HCT116 (cell line): ENCODE measurements around the gene CORO7. TPM values are rescaled to one million over a fixed set of nuclear protein-coding genes. Genes with fewer than 3 reads are reported as not detected.

Source experiments
- ATAC-seq: fragments of 200-7000 bp; cut with Tn5 transposase; 2 replicates; pipeline ENCODE4 v1.9.1; 2020; ENCODE audit warnings: mild to moderate bottlenecking, moderate library complexity
- BruUV-seq: library from RNA; stranded (reverse); fragments of 400-500 nt; replicated peaks from 2 replicates; lab custom pipeline; 2021; lab: Mats Ljungman, UMichigan
- CTCF ChIA-PET: fragments of 300-600 bp; sonication (Branson Sonifier 250); formaldehyde crosslinking; loops from one replicate; lab custom pipeline; 2021; ENCODE audit warnings: antibody characterized with exemption; lab: Charles Lee
- POLR2A ChIA-PET: fragments of 300-600, 350-600 bp; sonication (Branson Sonifier 250); formaldehyde crosslinking; loops from one replicate; lab custom pipeline; 2021; ENCODE audit warnings: antibody characterized with exemption; lab: Charles Lee
- RAD21 ChIA-PET, 2 experiments: fragments of 300-600 bp; sonication (Branson Sonifier 250); formaldehyde crosslinking; loops; one replicate each; lab custom pipeline; 2023; ENCODE audit warnings: low total read pairs in 2 of 2; ENCODE audit not compliant: uncharacterized antibody in 2 of 2, unreplicated experiment in 2 of 2, low non-redundant PET in 1 of 2; lab: Charles Lee
- DNase-seq: peaks from one replicate; pipeline ENCODE4 v3.0.0-alpha.2; 2010; ENCODE audit warnings: low read depth, low spot score
- H2AFZ ChIP-seq: fragments of 200-600 bp; shearing (Covaris generic), sonication (generic); 2 replicates; pipeline ENCODE4 v1.6.1; 2017; ENCODE audit warnings: low read depth, mixed run types, mixed read lengths, antibody characterized with exemption, low read length; ENCODE audit not compliant: poor library complexity, severe bottlenecking
- H3K27ac ChIP-seq: 2 replicates; pipeline ENCODE4 v1.5.1; 2012; ENCODE audit warnings: low read depth, low read length
- H3K27me3 ChIP-seq: fragments of 200-600 bp; sonication (generic); 2 replicates; pipeline ENCODE4 v1.6.1; 2016; ENCODE audit warnings: mixed run types, low read length, mixed read lengths; ENCODE audit not compliant: insufficient read depth
- H3K36me3 ChIP-seq, 2 experiments: fragments of 200-500 bp in 1 of 2; fragments of 200-600 bp in 1 of 2; sonication (Bioruptor generic) in 1 of 2; sonication (generic) in 1 of 2; 2 replicates each; pipeline versions ENCODE4 v1.5.1 to v1.6.1; 2014 to 2016; ENCODE audit warnings: low read length in 2 of 2, inconsistent platforms in 1 of 2, mixed read lengths in 1 of 2, mixed run types in 1 of 2; ENCODE audit not compliant: insufficient read depth in 2 of 2, control insufficient read depth in 1 of 2
- H3K4me1 ChIP-seq, 2 experiments: fragments of 200-600 bp in 1 of 2; sonication (generic) in 1 of 2; 2 replicates each; pipeline versions ENCODE4 v1.5.1 to v1.6.1; 2012 to 2017; ENCODE audit warnings: low read length in 2 of 2, inconsistent platforms in 1 of 2, mild to moderate bottlenecking in 1 of 2, mixed read lengths in 1 of 2, mixed run types in 1 of 2, moderate library complexity in 1 of 2; ENCODE audit not compliant: insufficient read depth in 2 of 2, control insufficient read depth in 1 of 2
- H3K4me2 ChIP-seq: fragments of 200-600 bp; sonication (generic); 2 replicates; pipeline ENCODE4 v1.6.1; 2017; ENCODE audit warnings: mixed run types, low read length, mixed read lengths
- H3K4me3 ChIP-seq, 2 experiments: fragments of 200-600 bp in 1 of 2; sonication (generic) in 1 of 2; replicated peaks in 1 of 2; 2 replicates each; pipeline ENCODE4 v1.5.1; 2011 to 2016; ENCODE audit warnings: low read length in 2 of 2, control low read depth in 1 of 2, low read depth in 1 of 2, mild to moderate bottlenecking in 1 of 2, mixed read lengths in 1 of 2, mixed run types in 1 of 2
- H3K79me2 ChIP-seq: fragments of 200-600 bp; sonication (generic); 2 replicates; pipeline ENCODE4 v1.6.1; 2017; ENCODE audit warnings: mild to moderate bottlenecking, mixed run types, low read length, moderate library complexity, mixed read lengths; ENCODE audit not compliant: insufficient read depth
- H3K9ac ChIP-seq: fragments of 200-600 bp; sonication (generic); 2 replicates; pipeline ENCODE4 v1.6.1; 2016; ENCODE audit warnings: low read length, mixed read lengths
- H3K9me2 ChIP-seq: fragments of 200-600 bp; sonication (generic), shearing (Covaris generic); 2 replicates; pipeline ENCODE4 v1.6.1; 2017; ENCODE audit warnings: mixed run types, mild to moderate bottlenecking, moderate library complexity; ENCODE audit not compliant: insufficient read depth
- H3K9me3 ChIP-seq, 2 experiments: fragments of 200-500 bp in 1 of 2; fragments of 200-600 bp in 1 of 2; sonication (Bioruptor generic) in 1 of 2; sonication (generic) in 1 of 2; 2 replicates each; pipeline ENCODE4 v1.6.1; 2014 to 2017; ENCODE audit warnings: low read length in 2 of 2, mixed read lengths in 2 of 2, inconsistent platforms in 1 of 2, low read depth in 1 of 2, mild to moderate bottlenecking in 1 of 2, mixed run types in 1 of 2, moderate library complexity in 1 of 2; ENCODE audit not compliant: control insufficient read depth in 1 of 2, insufficient read depth in 1 of 2
- H4K20me1 ChIP-seq: fragments of 200-600 bp; sonication (generic), shearing (Covaris generic); 2 replicates; pipeline ENCODE4 v1.6.1; 2017; ENCODE audit warnings: mixed run types, mild to moderate bottlenecking, moderate library complexity; ENCODE audit not compliant: insufficient read depth
- CBX3 ChIP-seq: IDR thresholded peaks from 2 replicates; pipeline ENCODE4 v1.6.1; 2012; ENCODE audit warnings: low read depth
- EGR1 ChIP-seq: IDR thresholded peaks from 2 replicates; pipeline ENCODE4 v1.6.1; 2012; ENCODE audit warnings: low read depth
- POLR2AphosphoS5 ChIP-seq: IDR thresholded peaks from 2 replicates; pipeline ENCODE4 v1.6.1; 2011; ENCODE audit warnings: mild to moderate bottlenecking, low read depth, low read length, moderate library complexity
- RAD21 ChIP-seq: IDR thresholded peaks from 2 replicates; pipeline ENCODE4 v1.6.1; 2012; ENCODE audit warnings: low read depth, mild to moderate bottlenecking
- SRF ChIP-seq: IDR thresholded peaks from 2 replicates; pipeline ENCODE4 v1.6.1; 2012; ENCODE audit warnings: low read depth
- intact Hi-C: fragments of 100-400 bp; cut with micrococcal nuclease; formaldehyde crosslinking; loops from 2 replicates; pipeline ENCODE4 v1.10.0; 2022
- total RNA-seq: library from RNA; stranded (reverse); gene quantifications from one replicate; pipeline ENCODE4 v1.2.1, GENCODE V29; 2021; ENCODE audit not compliant: unreplicated experiment
- TF ChIP-seq, protein P1 (sequence below), 3 experiments: fragments of 200-600 bp in 1 of 3; sonication (generic) in 1 of 3; IDR thresholded peaks in 2 of 3; conservative IDR thresholded peaks in 1 of 3; 2 replicates each; pipeline ENCODE4 v1.5.1; 2012 to 2017; ENCODE audit warnings: low read depth in 2 of 3, low read length in 2 of 3, antibody characterized with exemption in 1 of 3, borderline replicate concordance in 1 of 3, control low read depth in 1 of 3, mild to moderate bottlenecking in 1 of 3, mixed read lengths in 1 of 3, mixed run types in 1 of 3, moderate library complexity in 1 of 3; ENCODE audit not compliant: insufficient read depth in 1 of 3
- TF ChIP-seq, protein P2 (sequence below): IDR thresholded peaks from 2 replicates; pipeline ENCODE4 v1.6.1; 2012; ENCODE audit warnings: low read depth
- TF ChIP-seq, protein P3 (sequence below): IDR thresholded peaks from 2 replicates; pipeline ENCODE4 v1.6.1; 2011; ENCODE audit warnings: mild to moderate bottlenecking, low read length, moderate library complexity; ENCODE audit not compliant: insufficient replicate concordance; ENCODE audit errors: extremely low read depth

CORO7 gene
- total RNA-seq, 1 experiment from 2014 or later: 21.3 TPM

DNA sequence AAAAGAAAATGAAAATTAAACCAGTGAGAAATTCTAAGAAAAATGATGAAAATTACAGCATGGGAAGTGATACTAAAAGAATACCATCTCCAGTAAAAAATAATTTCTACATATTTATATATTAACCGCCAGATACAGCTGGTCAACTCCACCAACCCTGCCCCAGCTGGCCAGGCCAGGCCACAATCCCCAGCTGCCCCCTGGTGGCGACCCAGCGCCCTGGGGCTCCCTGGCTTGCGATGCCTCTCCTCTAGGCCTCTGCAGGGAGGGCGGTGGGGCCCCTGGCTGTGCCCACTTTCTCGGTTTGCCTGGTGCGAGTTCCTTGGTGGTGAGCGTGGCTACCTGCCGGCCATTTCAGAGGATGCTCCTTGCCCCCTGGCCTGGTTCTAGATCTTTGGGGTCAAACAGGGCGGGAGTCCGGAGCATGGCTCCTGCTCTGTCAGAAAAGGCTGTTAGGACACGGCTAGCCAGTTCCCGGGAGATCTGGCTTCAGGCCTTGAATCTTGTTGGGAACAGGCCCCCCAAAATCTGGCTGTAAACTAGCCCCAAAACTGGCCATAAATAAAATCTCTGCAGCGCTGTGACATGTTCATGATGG, 86.0 kb downstream of the CORO7 start:
- H3K27me3 ChIP-seq: no peaks in the 10 kb centered on the region
- POLR2A ChIA-PET: no interaction called here
- CTCF ChIA-PET: interaction anchor here (0.6 to 2.9 kb wide), 16 partner anchors 16 to 348 kb away, joined by 3 to 15 read pairs (median 4); partner anchors contain the start of genes PAM16 and TFAP4
- TF ChIP-seq POLR2AphosphoS5 (peak; percentile 22; the same call in 1 of the 2 replicates), RAD21 (peak; percentile 98), CBX3 (no peak), EGR1 (no peak), SRF (no peak)
- TF ChIP-seq, protein P1, sequence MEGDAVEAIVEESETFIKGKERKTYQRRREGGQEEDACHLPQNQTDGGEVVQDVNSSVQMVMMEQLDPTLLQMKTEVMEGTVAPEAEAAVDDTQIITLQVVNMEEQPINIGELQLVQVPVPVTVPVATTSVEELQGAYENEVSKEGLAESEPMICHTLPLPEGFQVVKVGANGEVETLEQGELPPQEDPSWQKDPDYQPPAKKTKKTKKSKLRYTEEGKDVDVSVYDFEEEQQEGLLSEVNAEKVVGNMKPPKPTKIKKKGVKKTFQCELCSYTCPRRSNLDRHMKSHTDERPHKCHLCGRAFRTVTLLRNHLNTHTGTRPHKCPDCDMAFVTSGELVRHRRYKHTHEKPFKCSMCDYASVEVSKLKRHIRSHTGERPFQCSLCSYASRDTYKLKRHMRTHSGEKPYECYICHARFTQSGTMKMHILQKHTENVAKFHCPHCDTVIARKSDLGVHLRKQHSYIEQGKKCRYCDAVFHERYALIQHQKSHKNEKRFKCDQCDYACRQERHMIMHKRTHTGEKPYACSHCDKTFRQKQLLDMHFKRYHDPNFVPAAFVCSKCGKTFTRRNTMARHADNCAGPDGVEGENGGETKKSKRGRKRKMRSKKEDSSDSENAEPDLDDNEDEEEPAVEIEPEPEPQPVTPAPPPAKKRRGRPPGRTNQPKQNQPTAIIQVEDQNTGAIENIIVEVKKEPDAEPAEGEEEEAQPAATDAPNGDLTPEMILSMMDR (IDR thresholded peaks at IDR 0.05 in 2 of 3, conservative IDR thresholded peaks at IDR 0.05 in 1 of 3; ENCODE audit: borderline replicate concordance in 1 of 3, insufficient read depth in 1 of 3, low read depth in 2 of 3, low read length in 2 of 3): peak; percentile 87 to 98 (median 94)
- TF ChIP-seq, protein P2, sequence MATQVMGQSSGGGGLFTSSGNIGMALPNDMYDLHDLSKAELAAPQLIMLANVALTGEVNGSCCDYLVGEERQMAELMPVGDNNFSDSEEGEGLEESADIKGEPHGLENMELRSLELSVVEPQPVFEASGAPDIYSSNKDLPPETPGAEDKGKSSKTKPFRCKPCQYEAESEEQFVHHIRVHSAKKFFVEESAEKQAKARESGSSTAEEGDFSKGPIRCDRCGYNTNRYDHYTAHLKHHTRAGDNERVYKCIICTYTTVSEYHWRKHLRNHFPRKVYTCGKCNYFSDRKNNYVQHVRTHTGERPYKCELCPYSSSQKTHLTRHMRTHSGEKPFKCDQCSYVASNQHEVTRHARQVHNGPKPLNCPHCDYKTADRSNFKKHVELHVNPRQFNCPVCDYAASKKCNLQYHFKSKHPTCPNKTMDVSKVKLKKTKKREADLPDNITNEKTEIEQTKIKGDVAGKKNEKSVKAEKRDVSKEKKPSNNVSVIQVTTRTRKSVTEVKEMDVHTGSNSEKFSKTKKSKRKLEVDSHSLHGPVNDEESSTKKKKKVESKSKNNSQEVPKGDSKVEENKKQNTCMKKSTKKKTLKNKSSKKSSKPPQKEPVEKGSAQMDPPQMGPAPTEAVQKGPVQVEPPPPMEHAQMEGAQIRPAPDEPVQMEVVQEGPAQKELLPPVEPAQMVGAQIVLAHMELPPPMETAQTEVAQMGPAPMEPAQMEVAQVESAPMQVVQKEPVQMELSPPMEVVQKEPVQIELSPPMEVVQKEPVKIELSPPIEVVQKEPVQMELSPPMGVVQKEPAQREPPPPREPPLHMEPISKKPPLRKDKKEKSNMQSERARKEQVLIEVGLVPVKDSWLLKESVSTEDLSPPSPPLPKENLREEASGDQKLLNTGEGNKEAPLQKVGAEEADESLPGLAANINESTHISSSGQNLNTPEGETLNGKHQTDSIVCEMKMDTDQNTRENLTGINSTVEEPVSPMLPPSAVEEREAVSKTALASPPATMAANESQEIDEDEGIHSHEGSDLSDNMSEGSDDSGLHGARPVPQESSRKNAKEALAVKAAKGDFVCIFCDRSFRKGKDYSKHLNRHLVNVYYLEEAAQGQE: no peak
- TF ChIP-seq, protein P3, sequence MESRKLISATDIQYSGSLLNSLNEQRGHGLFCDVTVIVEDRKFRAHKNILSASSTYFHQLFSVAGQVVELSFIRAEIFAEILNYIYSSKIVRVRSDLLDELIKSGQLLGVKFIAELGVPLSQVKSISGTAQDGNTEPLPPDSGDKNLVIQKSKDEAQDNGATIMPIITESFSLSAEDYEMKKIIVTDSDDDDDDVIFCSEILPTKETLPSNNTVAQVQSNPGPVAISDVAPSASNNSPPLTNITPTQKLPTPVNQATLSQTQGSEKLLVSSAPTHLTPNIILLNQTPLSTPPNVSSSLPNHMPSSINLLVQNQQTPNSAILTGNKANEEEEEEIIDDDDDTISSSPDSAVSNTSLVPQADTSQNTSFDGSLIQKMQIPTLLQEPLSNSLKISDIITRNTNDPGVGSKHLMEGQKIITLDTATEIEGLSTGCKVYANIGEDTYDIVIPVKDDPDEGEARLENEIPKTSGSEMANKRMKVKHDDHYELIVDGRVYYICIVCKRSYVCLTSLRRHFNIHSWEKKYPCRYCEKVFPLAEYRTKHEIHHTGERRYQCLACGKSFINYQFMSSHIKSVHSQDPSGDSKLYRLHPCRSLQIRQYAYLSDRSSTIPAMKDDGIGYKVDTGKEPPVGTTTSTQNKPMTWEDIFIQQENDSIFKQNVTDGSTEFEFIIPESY: no peak
- no peak overlapping the region for H2AFZ ChIP-seq
- H4K20me1 ChIP-seq: 0 out of 2 replicates have a peak, but pooled peaks cover 3% of the 10 kb centered on the region
- no peak overlapping the region for H3K27ac ChIP-seq
- intact Hi-C loops: loop anchor here (1.0 to 2.0 kb wide), 3 partner anchors 42 to 348 kb away; no protein-coding TSS in a partner anchor
- no peak for DNase-seq
- H3K4me3 ChIP-seq: no peak overlapping the region
- ATAC-seq: peak; percentile 94
- H3K4me2 ChIP-seq: no peak overlapping the region
- RAD21 ChIA-PET: interaction anchor here (0.6 to 1.0 kb wide), 5 partner anchors 42 to 349 kb away, joined by 3 to 5 read pairs (median 4); no protein-coding TSS in a partner anchor
- H3K79me2 ChIP-seq: peaks cover 74% of the 10 kb centered on the region
- peaks cover 2 to 22% of the 10 kb centered on the region in 2 experiments; a peak in 2 of 4 replicates for H3K4me1 ChIP-seq
- no peaks in the 10 kb centered on the region for H3K9me3 ChIP-seq
- peaks cover 0 to 8% of the 10 kb centered on the region in 2 experiments; a peak in 2 of 4 replicates for H3K36me3 ChIP-seq
- BruUV-seq: no TSS peak
- H3K9ac ChIP-seq: no peak overlapping the region
- no peaks in the 10 kb centered on the region for H3K9me2 ChIP-seq
